Adipocyte (in vitro differentiated cells): ENCODE results near the gene SETD4.
"Not testable (repeated sequence)": the region's sequence is repeated elsewhere in the genome, so short reads cannot be mapped to it uniquely, and the experiment has no call there.

Experiments used
- DNase-seq: peaks from one replicate; pipeline ENCODE4 v3.0.0-alpha.2; 2015; ENCODE audit warnings: low read depth
- H3K27me3 ChIP-seq: replicated peaks from 2 replicates; pipeline ENCODE4 v1.7.0; 2013; ENCODE audit warnings: mild to moderate bottlenecking, low read length, moderate library complexity; ENCODE audit not compliant: control insufficient read depth, insufficient read depth
- H3K36me3 ChIP-seq: 2 replicates; pipeline ENCODE4 v1.7.0; 2013; ENCODE audit warnings: low read length, mild to moderate bottlenecking, moderate library complexity; ENCODE audit not compliant: control insufficient read depth, insufficient read depth, severe bottlenecking
- H3K4me1 ChIP-seq: 2 replicates; pipeline ENCODE4 v1.7.0; 2013; ENCODE audit warnings: mild to moderate bottlenecking, low read length, moderate library complexity; ENCODE audit not compliant: control insufficient read depth, insufficient read depth
- H3K4me3 ChIP-seq: 2 replicates; pipeline ENCODE4 v1.7.0; 2013; ENCODE audit warnings: mild to moderate bottlenecking, low read length, moderate library complexity
- H3K9ac ChIP-seq: 2 replicates; pipeline ENCODE4 v1.7.0; 2013; ENCODE audit warnings: mild to moderate bottlenecking, low read length, moderate library complexity
- H3K9me3 ChIP-seq: 2 replicates; pipeline ENCODE4 v1.7.0; 2013; ENCODE audit warnings: mild to moderate bottlenecking, low read length, moderate library complexity; ENCODE audit not compliant: control insufficient read depth

SETD4 gene

DNA sequence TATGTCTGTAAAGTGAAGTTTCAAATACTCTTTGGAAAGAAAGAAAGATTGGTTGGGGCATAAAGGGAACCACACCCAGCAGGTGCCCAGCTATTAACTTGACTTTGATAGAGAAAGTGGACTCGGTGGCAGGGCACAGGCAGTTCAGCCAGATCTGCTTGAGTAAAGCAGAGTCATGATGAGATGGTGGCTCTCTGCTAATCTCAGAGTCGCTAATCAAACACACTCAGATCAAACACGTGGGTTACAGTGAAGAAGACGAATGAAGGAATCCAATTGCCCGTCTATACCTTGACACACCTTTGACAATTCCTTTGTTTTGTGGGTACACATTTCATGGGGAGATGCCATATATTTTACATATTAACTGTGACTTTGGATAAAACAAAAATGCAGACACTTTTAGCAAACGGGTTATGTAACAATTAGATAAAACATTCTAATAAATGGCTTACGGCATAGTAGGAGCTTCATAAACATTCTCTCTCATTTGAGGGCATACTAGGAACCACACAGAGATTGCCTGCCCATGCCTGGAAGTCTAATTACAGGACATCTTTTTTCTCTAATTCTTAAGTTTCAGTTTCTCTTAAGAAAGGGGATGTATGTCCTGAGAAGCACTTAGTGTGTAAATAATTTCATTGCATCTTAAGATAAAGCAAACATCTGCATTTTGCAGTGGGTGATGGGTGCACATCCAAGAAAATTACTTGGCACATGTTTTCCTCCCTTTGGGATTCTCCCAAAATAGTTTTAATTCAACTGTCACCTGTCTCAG lies 16.7 kb upstream of the SETD4 start:
- peaks cover 8% of the 10 kb centered on the region for H3K36me3 ChIP-seq
- no peak overlapping the region for H3K4me3 ChIP-seq
- no peak overlapping the region for H3K9ac ChIP-seq
- no peak for DNase-seq
- no peaks in the 10 kb centered on the region for H3K9me3 ChIP-seq
- no peaks in the 10 kb centered on the region for H3K27me3 ChIP-seq
- H3K4me1 ChIP-seq: peaks cover 24% of the 10 kb centered on the region

DNA sequence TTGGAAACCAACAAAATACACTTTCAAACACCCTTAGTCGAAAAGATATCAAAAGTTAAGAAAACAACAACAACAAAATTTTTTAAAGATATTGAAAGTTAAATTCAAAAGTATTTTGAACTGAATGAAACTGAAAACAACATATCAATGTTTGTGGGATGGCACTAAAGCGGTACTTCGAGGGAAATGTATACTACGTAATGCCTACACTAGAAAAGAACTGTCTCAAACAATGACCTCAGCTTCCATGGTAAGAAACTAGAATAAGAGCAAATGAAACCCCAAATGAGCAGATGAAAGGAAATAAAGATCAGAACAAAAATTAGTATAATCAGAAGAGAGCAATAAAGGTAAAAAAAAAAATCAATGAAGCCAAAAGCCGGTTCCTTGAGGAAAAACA lies 15.6 kb upstream of the SETD4 start:
- H3K4me1 ChIP-seq: peaks cover 33% of the 10 kb centered on the region
- DNase-seq: no peak
- peaks cover 19% of the 10 kb centered on the region for H3K36me3 ChIP-seq
- no peak overlapping the region for H3K4me3 ChIP-seq
- no peaks in the 10 kb centered on the region for H3K27me3 ChIP-seq
- H3K9ac ChIP-seq: no peak overlapping the region
- no peaks in the 10 kb centered on the region for H3K9me3 ChIP-seq

- Histone ChIP-seq H3K4me3 (no peak overlapping the region), H3K9ac (no peak overlapping the region), H3K9me3 (no peaks in the 10 kb centered on the region), H3K4me1 (peaks cover 32% of the 10 kb centered on the region), H3K27me3 (no peaks in the 10 kb centered on the region), H3K36me3 (peaks cover 19% of the 10 kb centered on the region)
- no peak for DNase-seq
Observed at GRCh38 chr21:36075171-36075570, 14.8 kb upstream of the SETD4 start.

GRCh38 chr21:36073911-36074310 lies 13.6 kb upstream of the SETD4 start:
- H3K9me3 ChIP-seq, DNase-seq, H3K9ac ChIP-seq, H3K4me3 ChIP-seq, H3K27me3 ChIP-seq: not testable (repeated sequence)
- Histone ChIP-seq H3K4me1 (peaks cover 34% of the 10 kb centered on the region), H3K36me3 (peaks cover 19% of the 10 kb centered on the region)

- no peak overlapping the region for H3K9ac ChIP-seq
- peaks cover 19% of the 10 kb centered on the region for H3K36me3 ChIP-seq
- H3K4me1 ChIP-seq: peaks cover 34% of the 10 kb centered on the region
- H3K27me3 ChIP-seq: no peaks in the 10 kb centered on the region
- peaks cover 8% of the 10 kb centered on the region for H3K9me3 ChIP-seq
- no peak for DNase-seq
- no peak overlapping the region for H3K4me3 ChIP-seq
Observed at GRCh38 chr21:36073181-36073580, 12.9 kb upstream of the SETD4 start.

DNA sequence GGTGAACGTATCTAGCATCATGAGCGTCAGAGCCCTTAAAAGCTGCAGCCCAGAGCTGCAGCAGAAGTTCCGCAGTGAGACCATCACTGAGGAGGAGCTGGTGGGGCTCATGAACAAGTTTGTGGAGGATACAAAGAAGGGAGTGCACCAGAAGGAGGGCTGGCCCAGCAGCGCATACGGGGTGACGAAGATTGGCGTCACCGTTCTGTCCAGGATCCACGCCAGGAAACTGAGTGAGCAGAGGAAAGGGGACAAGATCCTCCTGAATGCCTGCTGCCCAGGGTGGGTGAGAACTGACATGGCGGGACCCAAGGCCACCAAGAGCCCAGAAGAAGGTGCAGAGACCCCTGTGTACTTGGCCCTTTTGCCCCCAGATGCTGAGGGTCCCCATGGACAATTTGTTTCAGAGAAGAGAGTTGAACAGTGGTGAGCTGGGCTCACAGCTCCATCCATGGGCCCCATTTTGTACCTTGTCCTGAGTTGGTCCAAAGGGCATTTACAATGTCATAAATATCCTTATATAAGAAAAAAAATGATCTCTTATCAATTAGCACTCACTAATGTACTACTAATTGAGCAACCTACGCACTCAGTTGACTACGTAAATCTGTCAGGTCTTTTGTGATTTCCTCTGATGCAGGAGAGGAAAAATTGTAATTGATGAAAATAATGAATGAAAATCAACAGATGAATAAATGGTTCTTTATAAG lies 12.3 kb upstream of the SETD4 start:
- Histone ChIP-seq H3K4me3 (no peak overlapping the region), H3K9me3 (peaks cover 8% of the 10 kb centered on the region), H3K9ac (no peak overlapping the region), H3K27me3 (no peaks in the 10 kb centered on the region), H3K36me3 (peaks cover 19% of the 10 kb centered on the region), H3K4me1 (peaks cover 34% of the 10 kb centered on the region)
- DNase-seq: no peak

DNA sequence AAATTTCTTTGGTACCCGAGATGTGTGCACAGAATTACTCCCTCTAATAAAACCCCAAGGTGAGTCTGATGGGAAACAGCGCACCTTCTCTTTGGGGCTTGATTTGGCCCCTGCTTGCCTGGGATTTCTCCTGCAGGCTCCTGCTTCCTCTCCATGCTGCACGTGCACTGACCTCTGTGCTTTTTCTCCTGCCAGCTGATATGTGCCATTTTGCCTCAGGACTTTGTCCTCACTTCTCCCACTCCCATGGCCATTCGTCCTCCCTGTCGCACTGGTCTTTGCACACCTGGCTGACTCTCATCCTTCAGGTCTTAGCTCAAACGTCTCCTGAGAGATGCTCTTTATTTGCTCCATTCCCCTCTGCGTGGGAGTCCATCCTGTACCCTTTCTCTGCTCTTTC lies 10.7 kb upstream of the SETD4 start:
- DNase-seq: no peak
- Histone ChIP-seq H3K9ac (peak overlapping the region; percentile 94), H3K4me3 (peak overlapping the region; percentile 95), H3K36me3 (peaks cover 19% of the 10 kb centered on the region), H3K4me1 (peaks cover 34% of the 10 kb centered on the region), H3K27me3 (no peaks in the 10 kb centered on the region), H3K9me3 (peaks cover 8% of the 10 kb centered on the region)

- H3K9me3 ChIP-seq: peaks cover 8% of the 10 kb centered on the region
- H3K9ac ChIP-seq: peak within 1 kb of the TSS; percentile 94
- H3K36me3 ChIP-seq: peaks cover 19% of the 10 kb centered on the region
- DNase-seq: peak; percentile 97
- H3K27me3 ChIP-seq: no peaks in the 10 kb centered on the region
- H3K4me1 ChIP-seq: peaks cover 37% of the 10 kb centered on the region
- H3K4me3 ChIP-seq: peak within 1 kb of the TSS; percentile 95
Observed at GRCh38 chr21:36069713-36070583, 9.6 kb upstream of the SETD4 start, which contains the start of gene CBR1. Gene CBR1 (plus strand): TSS chr21:36070024. CDS start chr21:36070116, 92 bp downstream.

- Histone ChIP-seq H3K4me3 (peak overlapping the region; percentile 95), H3K27me3 (no peaks in the 10 kb centered on the region), H3K9ac (peak overlapping the region; percentile 94), H3K36me3 (peaks cover 19% of the 10 kb centered on the region), H3K9me3 (peaks cover 8% of the 10 kb centered on the region), H3K4me1 (peaks cover 37% of the 10 kb centered on the region)
- no peak for DNase-seq
Observed at GRCh38 chr21:36068748-36069398, 8.5 kb upstream of the SETD4 start.

DNA sequence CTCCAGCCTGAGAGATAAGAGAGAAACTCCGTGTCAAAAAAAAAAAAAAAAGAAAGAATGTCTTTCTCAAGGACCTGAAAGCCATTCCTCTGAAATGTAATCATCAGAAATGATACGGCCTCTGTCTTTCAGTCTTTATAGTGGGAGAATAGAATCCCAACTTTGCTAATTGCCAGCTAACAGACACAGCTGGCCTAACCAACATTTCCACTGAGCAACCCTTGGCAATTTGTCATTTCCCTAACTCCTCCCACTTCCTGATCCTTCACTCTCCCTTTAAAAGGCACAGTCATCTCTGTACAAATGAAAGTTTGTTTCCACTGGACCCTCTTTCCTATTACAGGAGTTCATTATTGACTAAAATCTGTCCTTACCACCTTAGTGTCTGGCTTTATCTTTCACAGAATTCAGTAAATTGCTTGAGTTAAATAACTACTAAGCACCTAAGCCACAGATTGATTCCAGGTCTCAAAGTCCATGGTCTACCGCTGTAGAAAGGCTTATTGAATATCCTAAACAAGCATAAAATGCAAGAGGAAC lies 5.2 kb upstream of the SETD4 start:
- DNase-seq: peak; percentile 24
- H3K4me3 ChIP-seq: no peak overlapping the region
- no peaks in the 10 kb centered on the region for H3K36me3 ChIP-seq
- H3K9me3 ChIP-seq: peaks cover 8% of the 10 kb centered on the region
- H3K9ac ChIP-seq: no peak overlapping the region
- H3K27me3 ChIP-seq: no peaks in the 10 kb centered on the region
- peaks cover 17% of the 10 kb centered on the region for H3K4me1 ChIP-seq
